ENCODE data around the gene ARHGAP23. TPM values are rescaled to one million over a fixed set of nuclear protein-coding genes. Genes with fewer than 3 reads are reported as not detected.
"Not testable (repeated sequence)": the region's sequence is repeated elsewhere in the genome, so short reads cannot be mapped to it uniquely, and the experiment has no call there.

ARHGAP23 gene
- total and polyA plus RNA-seq, 4 donors, result 18.3 to 91.7 (median 39.2) TPM

DNA sequence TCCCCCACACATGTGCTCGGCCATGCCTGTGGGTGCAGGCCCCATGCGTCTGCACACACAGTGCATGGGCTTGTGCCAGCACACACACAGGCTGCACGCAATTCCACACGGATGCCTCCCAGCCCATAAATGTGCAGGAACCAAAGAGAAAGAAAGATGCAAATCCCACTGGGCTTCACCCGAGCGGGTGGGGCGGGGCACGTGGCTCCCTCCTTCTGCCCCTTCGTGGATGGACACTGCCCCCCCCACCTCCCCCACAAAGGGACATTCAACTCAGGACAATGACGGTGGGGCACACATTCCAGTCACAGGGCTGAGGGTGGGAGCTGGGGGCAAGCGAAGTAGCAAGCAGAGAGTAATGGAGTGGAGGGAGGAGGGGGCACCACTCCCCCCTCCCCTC is 102.6 kb downstream of the ARHGAP23 start:
- WGBS, 2 donors, result 52 to 70% methylated on average over 9 to 10 of the region's 11 CpGs
- not testable (repeated sequence) for H3K27ac ChIP-seq (ENCODE audit: low read depth in 1 of 2, low read length in 1 of 2); H3K9ac ChIP-seq (ENCODE audit: insufficient read depth in 1 of 2, low read length in 2 of 2); H3K4me3 ChIP-seq; DNase-seq; ATAC-seq (ENCODE audit: insufficient read depth, low FRiP score); H3K9me3 ChIP-seq (ENCODE audit: control insufficient read depth in 4 of 4, insufficient read depth in 3 of 4, low read length in 3 of 4); H3K4me1 ChIP-seq (ENCODE audit: control insufficient read depth in 5 of 5, insufficient read depth in 5 of 5, low read length in 5 of 5); H3K36me3 ChIP-seq (ENCODE audit: control insufficient read depth in 4 of 4, insufficient read depth in 4 of 4, low read length in 4 of 4)
- peaks cover 0 to 20% (median 0%) of the 10 kb centered on the region in 3 donors for H3K27me3 ChIP-seq (ENCODE audit: control insufficient read depth in 3 of 3, insufficient read depth in 3 of 3, low read length in 2 of 3)

DNA sequence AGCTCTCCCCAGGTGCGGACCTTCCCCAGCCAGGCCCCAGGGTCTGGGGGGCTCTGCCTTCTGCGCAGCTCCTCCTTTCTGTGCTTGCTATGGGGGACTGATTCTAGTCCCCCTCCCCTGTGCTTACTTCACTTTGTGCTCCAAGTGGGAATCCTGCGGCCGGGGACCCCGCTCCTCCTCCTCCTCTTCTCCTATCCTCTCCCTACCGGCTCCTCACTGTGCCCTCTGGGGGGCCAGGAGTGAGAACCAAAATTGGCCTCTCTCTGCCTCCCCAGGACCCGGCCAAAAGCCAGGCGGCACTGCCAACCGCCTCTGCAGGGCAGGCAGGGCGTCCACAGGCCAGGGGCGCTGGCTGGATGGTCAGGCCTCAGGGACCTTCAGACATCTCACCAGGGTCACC is 103.5 kb downstream of the ARHGAP23 start:
- H3K4me3 ChIP-seq; H3K36me3 ChIP-seq (ENCODE audit: control insufficient read depth in 4 of 4, insufficient read depth in 4 of 4, low read length in 4 of 4); H3K9me3 ChIP-seq (ENCODE audit: control insufficient read depth in 4 of 4, insufficient read depth in 3 of 4, low read length in 3 of 4); ATAC-seq (ENCODE audit: insufficient read depth, low FRiP score); H3K9ac ChIP-seq (ENCODE audit: insufficient read depth in 1 of 2, low read length in 2 of 2); DNase-seq; H3K4me1 ChIP-seq (ENCODE audit: control insufficient read depth in 5 of 5, insufficient read depth in 5 of 5, low read length in 5 of 5); H3K27ac ChIP-seq (ENCODE audit: low read depth in 1 of 2, low read length in 1 of 2): not testable (repeated sequence)
- H3K27me3 ChIP-seq (ENCODE audit: control insufficient read depth in 3 of 3, insufficient read depth in 3 of 3, low read length in 2 of 3), result peaks cover 0 to 27% (median 0%) of the 10 kb centered on the region in 3 donors
- WGBS, 2 donors, result 79 to 84% methylated on average over 6 to 11 of the region's 11 CpGs

DNA sequence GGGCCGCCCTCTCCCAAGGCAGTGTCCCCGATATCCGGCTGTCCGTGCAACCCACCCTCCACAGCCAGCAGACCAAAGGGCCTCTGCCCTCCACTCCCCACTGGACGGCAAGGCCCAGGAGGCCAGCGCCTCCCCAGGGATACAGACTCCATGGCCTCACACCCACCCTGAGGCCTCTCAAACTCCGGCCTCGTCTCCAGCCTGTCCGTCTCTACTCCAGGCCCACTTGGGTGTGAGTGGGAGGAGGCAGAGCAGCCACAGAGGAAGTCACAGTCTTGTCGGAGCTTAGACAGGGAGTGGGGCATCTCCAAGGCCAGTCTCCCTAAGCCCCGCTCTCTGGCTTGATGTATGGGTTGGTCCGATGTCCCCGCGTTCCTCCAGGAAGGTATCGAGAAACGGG is 104.2 kb downstream of the ARHGAP23 start:
- no peak for ATAC-seq (ENCODE audit: insufficient read depth, low FRiP score)
- no peak overlapping the region for H3K9ac ChIP-seq (ENCODE audit: insufficient read depth in 1 of 2, low read length in 2 of 2)
- peaks cover 0 to 25% (median 0%) of the 10 kb centered on the region in 3 donors for H3K27me3 ChIP-seq (ENCODE audit: control insufficient read depth in 3 of 3, insufficient read depth in 3 of 3, low read length in 2 of 3)
- no peaks in the 10 kb centered on the region for H3K36me3 ChIP-seq (ENCODE audit: control insufficient read depth in 4 of 4, insufficient read depth in 4 of 4, low read length in 4 of 4)
- 76 to 85% methylated on average over 16 of the region's 16 CpGs for WGBS, 2 donors
- no peaks in the 10 kb centered on the region for H3K4me1 ChIP-seq (ENCODE audit: control insufficient read depth in 5 of 5, insufficient read depth in 5 of 5, low read length in 5 of 5)
- no peak overlapping the region for H3K27ac ChIP-seq (ENCODE audit: low read depth in 1 of 2, low read length in 1 of 2)
- no peaks in the 10 kb centered on the region for H3K9me3 ChIP-seq (ENCODE audit: control insufficient read depth in 4 of 4, insufficient read depth in 3 of 4, low read length in 3 of 4)
- TF ChIP-seq, protein P1, sequence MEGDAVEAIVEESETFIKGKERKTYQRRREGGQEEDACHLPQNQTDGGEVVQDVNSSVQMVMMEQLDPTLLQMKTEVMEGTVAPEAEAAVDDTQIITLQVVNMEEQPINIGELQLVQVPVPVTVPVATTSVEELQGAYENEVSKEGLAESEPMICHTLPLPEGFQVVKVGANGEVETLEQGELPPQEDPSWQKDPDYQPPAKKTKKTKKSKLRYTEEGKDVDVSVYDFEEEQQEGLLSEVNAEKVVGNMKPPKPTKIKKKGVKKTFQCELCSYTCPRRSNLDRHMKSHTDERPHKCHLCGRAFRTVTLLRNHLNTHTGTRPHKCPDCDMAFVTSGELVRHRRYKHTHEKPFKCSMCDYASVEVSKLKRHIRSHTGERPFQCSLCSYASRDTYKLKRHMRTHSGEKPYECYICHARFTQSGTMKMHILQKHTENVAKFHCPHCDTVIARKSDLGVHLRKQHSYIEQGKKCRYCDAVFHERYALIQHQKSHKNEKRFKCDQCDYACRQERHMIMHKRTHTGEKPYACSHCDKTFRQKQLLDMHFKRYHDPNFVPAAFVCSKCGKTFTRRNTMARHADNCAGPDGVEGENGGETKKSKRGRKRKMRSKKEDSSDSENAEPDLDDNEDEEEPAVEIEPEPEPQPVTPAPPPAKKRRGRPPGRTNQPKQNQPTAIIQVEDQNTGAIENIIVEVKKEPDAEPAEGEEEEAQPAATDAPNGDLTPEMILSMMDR (IDR thresholded peaks at IDR 0.05; ENCODE audit: control extremely low read depth, extremely low read depth), result no peak
- H3K4me3 ChIP-seq, result no peak overlapping the region
- no peak for DNase-seq

DNA sequence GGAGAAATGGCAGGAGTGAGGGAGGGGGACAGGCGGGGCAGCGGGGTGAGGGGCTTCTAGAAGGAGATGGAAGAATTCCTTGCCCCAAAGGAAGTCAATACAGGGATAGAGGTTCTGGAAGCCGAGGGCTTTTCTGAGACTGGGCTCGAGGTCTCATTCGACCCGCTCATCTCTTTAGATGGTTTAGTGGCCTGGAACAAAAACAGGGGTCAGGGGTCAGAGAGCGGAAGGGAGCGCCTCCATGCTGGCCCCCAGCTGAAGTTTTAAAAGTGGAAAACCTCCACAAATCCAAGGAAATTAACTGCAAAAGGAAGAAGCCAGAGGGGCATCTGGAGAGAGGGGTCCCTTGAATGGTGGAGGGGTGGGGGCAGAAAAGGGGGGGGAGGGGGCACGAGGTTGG is 105.0 kb downstream of the ARHGAP23 start:
- Histone ChIP-seq H3K36me3 (ENCODE audit: control insufficient read depth in 4 of 4, insufficient read depth in 4 of 4, low read length in 4 of 4) (no peaks in the 10 kb centered on the region), H3K4me3 (no peak overlapping the region), H3K27ac (ENCODE audit: low read depth in 1 of 2, low read length in 1 of 2) (no peak overlapping the region), H3K4me1 (ENCODE audit: control insufficient read depth in 5 of 5, insufficient read depth in 5 of 5, low read length in 5 of 5) (no peaks in the 10 kb centered on the region), H3K27me3 (ENCODE audit: control insufficient read depth in 3 of 3, insufficient read depth in 3 of 3, low read length in 2 of 3) (peaks cover 0 to 23% (median 0%) of the 10 kb centered on the region in 3 donors), H3K9ac (ENCODE audit: insufficient read depth in 1 of 2, low read length in 2 of 2) (no peak overlapping the region), H3K9me3 (ENCODE audit: control insufficient read depth in 4 of 4, insufficient read depth in 3 of 4, low read length in 3 of 4) (no peaks in the 10 kb centered on the region)
- WGBS, 2 donors, result 65 to 75% methylated on average over 9 of the region's 9 CpGs
- DNase-seq (no peak), ATAC-seq (ENCODE audit: insufficient read depth, low FRiP score) (no peak)
- TF ChIP-seq, protein P1 (IDR thresholded peaks at IDR 0.05; ENCODE audit: control extremely low read depth, extremely low read depth), result no peak
